HCT116 (cell line): ENCODE data around the gene EID2B. TPM values are rescaled to one million over a fixed set of nuclear protein-coding genes. Genes with fewer than 3 reads are reported as not detected.

Source experiments
- ATAC-seq: fragments of 200-7000 bp; cut with Tn5 transposase; 2 replicates; pipeline ENCODE4 v1.9.1; 2020; ENCODE audit warnings: mild to moderate bottlenecking, moderate library complexity
- BruUV-seq: library from RNA; stranded (reverse); fragments of 400-500 nt; replicated peaks from 2 replicates; lab custom pipeline; 2021; lab: Mats Ljungman, UMichigan
- CTCF ChIA-PET: fragments of 300-600 bp; sonication (Branson Sonifier 250); formaldehyde crosslinking; loops from one replicate; lab custom pipeline; 2021; ENCODE audit warnings: antibody characterized with exemption; lab: Charles Lee
- POLR2A ChIA-PET: fragments of 300-600, 350-600 bp; sonication (Branson Sonifier 250); formaldehyde crosslinking; loops from one replicate; lab custom pipeline; 2021; ENCODE audit warnings: antibody characterized with exemption; lab: Charles Lee
- RAD21 ChIA-PET, 2 experiments: fragments of 300-600 bp; sonication (Branson Sonifier 250); formaldehyde crosslinking; loops; one replicate each; lab custom pipeline; 2023; ENCODE audit warnings: low total read pairs in 2 of 2; ENCODE audit not compliant: uncharacterized antibody in 2 of 2, unreplicated experiment in 2 of 2, low non-redundant PET in 1 of 2; lab: Charles Lee
- DNase-seq: peaks from one replicate; pipeline ENCODE4 v3.0.0-alpha.2; 2010; ENCODE audit warnings: low read depth, low spot score
- H2AFZ ChIP-seq: fragments of 200-600 bp; shearing (Covaris generic), sonication (generic); 2 replicates; pipeline ENCODE4 v1.6.1; 2017; ENCODE audit warnings: low read depth, mixed run types, mixed read lengths, antibody characterized with exemption, low read length; ENCODE audit not compliant: poor library complexity, severe bottlenecking
- H3K27ac ChIP-seq: 2 replicates; pipeline ENCODE4 v1.5.1; 2012; ENCODE audit warnings: low read depth, low read length
- H3K27me3 ChIP-seq: fragments of 200-600 bp; sonication (generic); 2 replicates; pipeline ENCODE4 v1.6.1; 2016; ENCODE audit warnings: mixed run types, low read length, mixed read lengths; ENCODE audit not compliant: insufficient read depth
- H3K36me3 ChIP-seq, 2 experiments: fragments of 200-500 bp in 1 of 2; fragments of 200-600 bp in 1 of 2; sonication (Bioruptor generic) in 1 of 2; sonication (generic) in 1 of 2; 2 replicates each; pipeline versions ENCODE4 v1.5.1 to v1.6.1; 2014 to 2016; ENCODE audit warnings: low read length in 2 of 2, inconsistent platforms in 1 of 2, mixed read lengths in 1 of 2, mixed run types in 1 of 2; ENCODE audit not compliant: insufficient read depth in 2 of 2, control insufficient read depth in 1 of 2
- H3K4me1 ChIP-seq, 2 experiments: fragments of 200-600 bp in 1 of 2; sonication (generic) in 1 of 2; 2 replicates each; pipeline versions ENCODE4 v1.5.1 to v1.6.1; 2012 to 2017; ENCODE audit warnings: low read length in 2 of 2, inconsistent platforms in 1 of 2, mild to moderate bottlenecking in 1 of 2, mixed read lengths in 1 of 2, mixed run types in 1 of 2, moderate library complexity in 1 of 2; ENCODE audit not compliant: insufficient read depth in 2 of 2, control insufficient read depth in 1 of 2
- H3K4me2 ChIP-seq: fragments of 200-600 bp; sonication (generic); 2 replicates; pipeline ENCODE4 v1.6.1; 2017; ENCODE audit warnings: mixed run types, low read length, mixed read lengths
- H3K4me3 ChIP-seq, 2 experiments: fragments of 200-600 bp in 1 of 2; sonication (generic) in 1 of 2; replicated peaks in 1 of 2; 2 replicates each; pipeline ENCODE4 v1.5.1; 2011 to 2016; ENCODE audit warnings: low read length in 2 of 2, control low read depth in 1 of 2, low read depth in 1 of 2, mild to moderate bottlenecking in 1 of 2, mixed read lengths in 1 of 2, mixed run types in 1 of 2
- H3K79me2 ChIP-seq: fragments of 200-600 bp; sonication (generic); 2 replicates; pipeline ENCODE4 v1.6.1; 2017; ENCODE audit warnings: mild to moderate bottlenecking, mixed run types, low read length, moderate library complexity, mixed read lengths; ENCODE audit not compliant: insufficient read depth
- H3K9ac ChIP-seq: fragments of 200-600 bp; sonication (generic); 2 replicates; pipeline ENCODE4 v1.6.1; 2016; ENCODE audit warnings: low read length, mixed read lengths
- H3K9me2 ChIP-seq: fragments of 200-600 bp; sonication (generic), shearing (Covaris generic); 2 replicates; pipeline ENCODE4 v1.6.1; 2017; ENCODE audit warnings: mixed run types, mild to moderate bottlenecking, moderate library complexity; ENCODE audit not compliant: insufficient read depth
- H3K9me3 ChIP-seq, 2 experiments: fragments of 200-500 bp in 1 of 2; fragments of 200-600 bp in 1 of 2; sonication (Bioruptor generic) in 1 of 2; sonication (generic) in 1 of 2; 2 replicates each; pipeline ENCODE4 v1.6.1; 2014 to 2017; ENCODE audit warnings: low read length in 2 of 2, mixed read lengths in 2 of 2, inconsistent platforms in 1 of 2, low read depth in 1 of 2, mild to moderate bottlenecking in 1 of 2, mixed run types in 1 of 2, moderate library complexity in 1 of 2; ENCODE audit not compliant: control insufficient read depth in 1 of 2, insufficient read depth in 1 of 2
- H4K20me1 ChIP-seq: fragments of 200-600 bp; sonication (generic), shearing (Covaris generic); 2 replicates; pipeline ENCODE4 v1.6.1; 2017; ENCODE audit warnings: mixed run types, mild to moderate bottlenecking, moderate library complexity; ENCODE audit not compliant: insufficient read depth
- ATF3 ChIP-seq: IDR thresholded peaks from 2 replicates; pipeline ENCODE4 v1.6.1; 2012
- CEBPB ChIP-seq: IDR thresholded peaks from 2 replicates; pipeline ENCODE4 v1.6.1; 2012; ENCODE audit warnings: low read depth
- EGR1 ChIP-seq: IDR thresholded peaks from 2 replicates; pipeline ENCODE4 v1.6.1; 2012; ENCODE audit warnings: low read depth
- ELF1 ChIP-seq: IDR thresholded peaks from 2 replicates; pipeline ENCODE4 v1.6.1; 2012; ENCODE audit warnings: low read depth, borderline replicate concordance
- EZH2 ChIP-seq: fragments of 200-600 bp; sonication (generic); IDR thresholded peaks from 2 replicates; pipeline ENCODE4 v1.6.1; 2017; ENCODE audit warnings: antibody characterized with exemption, mixed run types
- EZH2phosphoT487 ChIP-seq: fragments of 200-600 bp; IDR thresholded peaks from 2 replicates; pipeline ENCODE4 v1.6.1; 2018; ENCODE audit warnings: antibody characterized with exemption, borderline replicate concordance
- FOSL1 ChIP-seq: IDR thresholded peaks from 2 replicates; pipeline ENCODE4 v1.6.1; 2012; ENCODE audit warnings: low read depth
- JUND ChIP-seq: IDR thresholded peaks from 2 replicates; pipeline ENCODE4 v1.6.1; 2012
- MAX ChIP-seq: IDR thresholded peaks from 2 replicates; pipeline ENCODE4 v1.6.1; 2012
- POLR2A ChIP-seq: IDR thresholded peaks from 2 replicates; pipeline ENCODE4 v1.7.0; 2011; ENCODE audit warnings: borderline replicate concordance; ENCODE audit not compliant: insufficient read depth, insufficient read length; ENCODE audit errors: extremely low read depth
- POLR2AphosphoS5 ChIP-seq: IDR thresholded peaks from 2 replicates; pipeline ENCODE4 v1.6.1; 2011; ENCODE audit warnings: mild to moderate bottlenecking, low read depth, low read length, moderate library complexity
- RAD21 ChIP-seq: IDR thresholded peaks from 2 replicates; pipeline ENCODE4 v1.6.1; 2012; ENCODE audit warnings: low read depth, mild to moderate bottlenecking
- REST ChIP-seq: IDR thresholded peaks from 2 replicates; pipeline ENCODE4 v1.6.1; 2012; ENCODE audit warnings: low read depth
- SIN3A ChIP-seq: IDR thresholded peaks from 2 replicates; pipeline ENCODE4 v1.6.1; 2012; ENCODE audit warnings: low read depth
- SP1 ChIP-seq: IDR thresholded peaks from 2 replicates; pipeline ENCODE4 v1.6.1; 2012; ENCODE audit warnings: low read depth
- SRF ChIP-seq: IDR thresholded peaks from 2 replicates; pipeline ENCODE4 v1.6.1; 2012; ENCODE audit warnings: low read depth
- TCF7L2 ChIP-seq: IDR thresholded peaks from 2 replicates; pipeline ENCODE4 v1.7.0; 2011; ENCODE audit warnings: borderline replicate concordance, inconsistent platforms; ENCODE audit not compliant: insufficient read depth, insufficient read length; ENCODE audit errors: extremely low read depth
- YY1 ChIP-seq: IDR thresholded peaks from 2 replicates; pipeline ENCODE4 v1.6.1; 2011; ENCODE audit warnings: low read length, low read depth, moderate library complexity, mild to moderate bottlenecking; ENCODE audit not compliant: insufficient replicate concordance; ENCODE audit errors: extremely low read depth
- intact Hi-C: fragments of 100-400 bp; cut with micrococcal nuclease; formaldehyde crosslinking; loops from 2 replicates; pipeline ENCODE4 v1.10.0; 2022
- total RNA-seq: library from RNA; stranded (reverse); gene quantifications from one replicate; pipeline ENCODE4 v1.2.1, GENCODE V29; 2021; ENCODE audit not compliant: unreplicated experiment
- TF ChIP-seq, protein P1 (sequence below), 3 experiments: fragments of 200-600 bp in 1 of 3; sonication (generic) in 1 of 3; IDR thresholded peaks in 2 of 3; conservative IDR thresholded peaks in 1 of 3; 2 replicates each; pipeline ENCODE4 v1.5.1; 2012 to 2017; ENCODE audit warnings: low read depth in 2 of 3, low read length in 2 of 3, antibody characterized with exemption in 1 of 3, borderline replicate concordance in 1 of 3, control low read depth in 1 of 3, mild to moderate bottlenecking in 1 of 3, mixed read lengths in 1 of 3, mixed run types in 1 of 3, moderate library complexity in 1 of 3; ENCODE audit not compliant: insufficient read depth in 1 of 3
- TF ChIP-seq, protein P2 (sequence below): IDR thresholded peaks from 2 replicates; pipeline ENCODE4 v1.6.1; 2011; ENCODE audit warnings: mild to moderate bottlenecking, low read length, moderate library complexity; ENCODE audit not compliant: insufficient replicate concordance; ENCODE audit errors: extremely low read depth

EID2B gene
- total RNA-seq, 1 experiment from 2014 or later = 1.2 TPM

- no peaks in the 10 kb centered on the region for H3K27me3 ChIP-seq
- intact Hi-C loops = no loop called here
- H3K4me1 ChIP-seq = peaks cover 0 to 7% of the 10 kb centered on the region in 2 experiments; a peak in 2 of 4 replicates
- no peak overlapping the region for H3K4me2 ChIP-seq
- RAD21 ChIA-PET = no interaction called here
- no peak for TF ChIP-seq SIN3A
- no peak for TF ChIP-seq POLR2A
- TF ChIP-seq, protein P1, sequence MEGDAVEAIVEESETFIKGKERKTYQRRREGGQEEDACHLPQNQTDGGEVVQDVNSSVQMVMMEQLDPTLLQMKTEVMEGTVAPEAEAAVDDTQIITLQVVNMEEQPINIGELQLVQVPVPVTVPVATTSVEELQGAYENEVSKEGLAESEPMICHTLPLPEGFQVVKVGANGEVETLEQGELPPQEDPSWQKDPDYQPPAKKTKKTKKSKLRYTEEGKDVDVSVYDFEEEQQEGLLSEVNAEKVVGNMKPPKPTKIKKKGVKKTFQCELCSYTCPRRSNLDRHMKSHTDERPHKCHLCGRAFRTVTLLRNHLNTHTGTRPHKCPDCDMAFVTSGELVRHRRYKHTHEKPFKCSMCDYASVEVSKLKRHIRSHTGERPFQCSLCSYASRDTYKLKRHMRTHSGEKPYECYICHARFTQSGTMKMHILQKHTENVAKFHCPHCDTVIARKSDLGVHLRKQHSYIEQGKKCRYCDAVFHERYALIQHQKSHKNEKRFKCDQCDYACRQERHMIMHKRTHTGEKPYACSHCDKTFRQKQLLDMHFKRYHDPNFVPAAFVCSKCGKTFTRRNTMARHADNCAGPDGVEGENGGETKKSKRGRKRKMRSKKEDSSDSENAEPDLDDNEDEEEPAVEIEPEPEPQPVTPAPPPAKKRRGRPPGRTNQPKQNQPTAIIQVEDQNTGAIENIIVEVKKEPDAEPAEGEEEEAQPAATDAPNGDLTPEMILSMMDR (IDR thresholded peaks at IDR 0.05 in 2 of 3, conservative IDR thresholded peaks at IDR 0.05 in 1 of 3; ENCODE audit: borderline replicate concordance in 1 of 3, insufficient read depth in 1 of 3, low read depth in 2 of 3, low read length in 2 of 3) = no peak
- no peak for TF ChIP-seq EZH2
- no peak for TF ChIP-seq SP1
- TF ChIP-seq RAD21 = no peak
- TF ChIP-seq ELF1 = no peak
- TF ChIP-seq MAX = no peak
- TF ChIP-seq FOSL1 = no peak
- TF ChIP-seq REST = no peak
- TF ChIP-seq EGR1 = no peak
- no peak for TF ChIP-seq CEBPB
- TF ChIP-seq EZH2phosphoT487 = no peak
- TF ChIP-seq POLR2AphosphoS5 = no peak
- TF ChIP-seq YY1 = no peak
- TF ChIP-seq TCF7L2 = no peak
- TF ChIP-seq ATF3 = no peak
- TF ChIP-seq, protein P2, sequence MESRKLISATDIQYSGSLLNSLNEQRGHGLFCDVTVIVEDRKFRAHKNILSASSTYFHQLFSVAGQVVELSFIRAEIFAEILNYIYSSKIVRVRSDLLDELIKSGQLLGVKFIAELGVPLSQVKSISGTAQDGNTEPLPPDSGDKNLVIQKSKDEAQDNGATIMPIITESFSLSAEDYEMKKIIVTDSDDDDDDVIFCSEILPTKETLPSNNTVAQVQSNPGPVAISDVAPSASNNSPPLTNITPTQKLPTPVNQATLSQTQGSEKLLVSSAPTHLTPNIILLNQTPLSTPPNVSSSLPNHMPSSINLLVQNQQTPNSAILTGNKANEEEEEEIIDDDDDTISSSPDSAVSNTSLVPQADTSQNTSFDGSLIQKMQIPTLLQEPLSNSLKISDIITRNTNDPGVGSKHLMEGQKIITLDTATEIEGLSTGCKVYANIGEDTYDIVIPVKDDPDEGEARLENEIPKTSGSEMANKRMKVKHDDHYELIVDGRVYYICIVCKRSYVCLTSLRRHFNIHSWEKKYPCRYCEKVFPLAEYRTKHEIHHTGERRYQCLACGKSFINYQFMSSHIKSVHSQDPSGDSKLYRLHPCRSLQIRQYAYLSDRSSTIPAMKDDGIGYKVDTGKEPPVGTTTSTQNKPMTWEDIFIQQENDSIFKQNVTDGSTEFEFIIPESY = no peak
- TF ChIP-seq JUND = no peak
- TF ChIP-seq SRF = no peak
- CTCF ChIA-PET = no interaction called here
- ATAC-seq (no peak), DNase-seq (no peak)
- POLR2A ChIA-PET = no interaction called here
- no peaks in the 10 kb centered on the region for H3K9me2 ChIP-seq
- H3K4me3 ChIP-seq = no peak overlapping the region
- no TSS peak for BruUV-seq
- H3K27ac ChIP-seq = no peak overlapping the region
- no peaks in the 10 kb centered on the region for H3K9me3 ChIP-seq
- no peak overlapping the region for H3K9ac ChIP-seq
- peaks cover 6 to 8% of the 10 kb centered on the region in 2 experiments for H3K36me3 ChIP-seq
- no peaks in the 10 kb centered on the region for H4K20me1 ChIP-seq
- no peak overlapping the region for H2AFZ ChIP-seq
- no peaks in the 10 kb centered on the region for H3K79me2 ChIP-seq
These were observed 38.0 kb downstream of the EID2B start for GRCh38 chr19:39494661-39495060.
